H1 (cell line): Measurements from ENCODE around the gene JUN. TPM values are rescaled to one million over a fixed set of nuclear protein-coding genes. Genes with fewer than 3 reads are reported as not detected.

Experiments used
- CTCF ChIA-PET: fragments of 300-600 bp; sonication (Branson Sonifier 250); formaldehyde crosslinking; loops from one replicate; lab custom pipeline; 2021; ENCODE audit not compliant: partially characterized antibody; lab: Charles Lee
- POLR2A ChIA-PET: fragments of 300-600 bp; sonication (Branson Sonifier 250); formaldehyde crosslinking; loops from one replicate; lab custom pipeline; 2021; ENCODE audit warnings: inconsistent platforms; ENCODE audit not compliant: partially characterized antibody; lab: Charles Lee
- DNase-seq, 2 experiments: peaks; one replicate each; pipeline versions ENCODE4 v3.0.0 to v3.0.0-alpha.2; 2010 to 2022; ENCODE audit warnings: low spot score in 2 of 2, low read depth in 1 of 2, mixed read lengths in 1 of 2
- FAIRE-seq: peaks from 2 replicates; lab custom pipeline; 2011; peaks lifted over from hg19 to GRCh38; lab: Jason Lieb, UNC
- H2AFZ ChIP-seq: 2 replicates; pipeline ENCODE4 v1.8.1; 2012; ENCODE audit warnings: low read length, inconsistent platforms
- H2AK5ac ChIP-seq: 2 replicates; pipeline ENCODE4 v1.6.1; 2013; ENCODE audit warnings: low read depth, low read length
- H2BK120ac ChIP-seq: replicated peaks from 2 replicates; pipeline ENCODE3; 2013; ENCODE audit warnings: low read depth, low read length, inconsistent platforms
- H2BK12ac ChIP-seq: 2 replicates; pipeline ENCODE4 v1.6.1; 2013; ENCODE audit warnings: low read depth, low read length
- H2BK15ac ChIP-seq: 2 replicates; pipeline ENCODE4 v1.6.1; 2013; ENCODE audit warnings: low read length
- H2BK20ac ChIP-seq: 2 replicates; pipeline ENCODE4 v1.6.1; 2013; ENCODE audit warnings: low read length
- H2BK5ac ChIP-seq: 2 replicates; pipeline ENCODE4 v1.6.1; 2013; ENCODE audit warnings: low read depth, low read length
- H3K14ac ChIP-seq: 2 replicates; pipeline ENCODE4 v1.6.1; 2013; ENCODE audit warnings: inconsistent platforms; ENCODE audit not compliant: insufficient read length
- H3K18ac ChIP-seq: 2 replicates; pipeline ENCODE4 v1.6.1; 2013; ENCODE audit warnings: low read length; ENCODE audit errors: extremely low read depth
- H3K23ac ChIP-seq: 2 replicates; pipeline ENCODE4 v1.6.1; 2013; ENCODE audit warnings: inconsistent platforms; ENCODE audit not compliant: insufficient read length
- H3K23me2 ChIP-seq: 2 replicates; pipeline ENCODE4 v1.6.1; 2013; ENCODE audit warnings: low read depth, low read length
- H3K27ac ChIP-seq: 2 replicates; pipeline ENCODE4 v1.6.1; 2011; ENCODE audit warnings: low read depth, low read length, inconsistent platforms
- H3K27me3 ChIP-seq, 4 experiments: replicated peaks in 1 of 4; 1 replicate in 1 of 4; 2 replicates in 3 of 4; pipeline versions ENCODE4 v1.6.1 to v1.8.1; 2011 to 2013; ENCODE audit warnings: low read length in 3 of 4, mild to moderate bottlenecking in 3 of 4, inconsistent platforms in 2 of 4, mixed read lengths in 2 of 4, moderate library complexity in 1 of 4; ENCODE audit not compliant: control insufficient read depth in 3 of 4, insufficient read depth in 3 of 4; ENCODE audit errors: extremely low read depth in 1 of 4
- H3K36me3 ChIP-seq, 4 experiments: 2 replicates each; pipeline versions ENCODE4 v1.6.1 to v1.8.1; 2011 to 2013; ENCODE audit warnings: mild to moderate bottlenecking in 4 of 4, low read length in 3 of 4, moderate library complexity in 2 of 4, control low read depth in 1 of 4, inconsistent platforms in 1 of 4; ENCODE audit not compliant: insufficient read depth in 4 of 4, control insufficient read depth in 2 of 4
- H3K4ac ChIP-seq: replicated peaks from 2 replicates; pipeline ENCODE3; 2013; ENCODE audit warnings: low read length, low read depth, mixed read lengths, inconsistent platforms; ENCODE audit not compliant: insufficient read length
- H3K4me1 ChIP-seq, 4 experiments: replicated peaks in 1 of 4; 1 replicate in 1 of 4; 2 replicates in 3 of 4; pipeline versions ENCODE4 v1.6.1 to v1.8.1; 2011 to 2013; ENCODE audit warnings: low read length in 3 of 4, inconsistent platforms in 2 of 4, mixed read lengths in 1 of 4; ENCODE audit not compliant: insufficient read depth in 4 of 4, control insufficient read depth in 3 of 4
- H3K4me2 ChIP-seq, 2 experiments: 2 replicates each; pipeline versions ENCODE4 v1.6.1 to v1.8.1; 2011 to 2013; ENCODE audit warnings: low read depth in 2 of 2, low read length in 2 of 2, control low read depth in 1 of 2, inconsistent platforms in 1 of 2, mild to moderate bottlenecking in 1 of 2; ENCODE audit not compliant: insufficient read depth in 1 of 2
- H3K4me3 ChIP-seq, 4 experiments: fragments of 200-600, 300-600 bp in 1 of 4; sonication (generic), shearing (Covaris generic), sonication (Bioruptor Twin) in 1 of 4; 2 replicates each; pipeline versions ENCODE4 v1.5.1 to v1.8.1; 2011 to 2016; ENCODE audit warnings: low read length in 4 of 4, low read depth in 3 of 4, control low read depth in 2 of 4, inconsistent platforms in 2 of 4, mild to moderate bottlenecking in 2 of 4, mixed read lengths in 1 of 4, moderate library complexity in 1 of 4; ENCODE audit not compliant: insufficient read depth in 2 of 4; ENCODE audit errors: extremely low read depth in 1 of 4
- H3K56ac ChIP-seq: replicated peaks from 2 replicates; pipeline ENCODE3; 2013; ENCODE audit warnings: low read depth, mild to moderate bottlenecking, mixed read lengths, low read length, inconsistent platforms; ENCODE audit not compliant: insufficient read length
- H3K79me1 ChIP-seq: 2 replicates; pipeline ENCODE4 v1.6.1; 2013; ENCODE audit warnings: low read depth, low read length, control low read depth
- H3K79me2 ChIP-seq, 2 experiments: 2 replicates each; pipeline versions ENCODE4 v1.6.1 to v1.8.1; 2012 to 2013; ENCODE audit warnings: low read length in 2 of 2, mild to moderate bottlenecking in 2 of 2, inconsistent platforms in 1 of 2; ENCODE audit not compliant: insufficient read depth in 2 of 2, control insufficient read depth in 1 of 2
- H3K9ac ChIP-seq, 4 experiments: replicated peaks in 1 of 4; 1 replicate in 1 of 4; 2 replicates in 3 of 4; pipeline versions ENCODE4 v1.6.1 to v1.8.1; 2011 to 2013; ENCODE audit warnings: low read depth in 3 of 4, low read length in 3 of 4, control low read depth in 2 of 4, mild to moderate bottlenecking in 2 of 4, moderate library complexity in 2 of 4, inconsistent platforms in 1 of 4; ENCODE audit errors: extremely low read depth in 1 of 4
- H3K9me3 ChIP-seq, 2 experiments: 2 replicates each; pipeline versions ENCODE4 v1.6.1 to v1.8.1; 2012 to 2013; ENCODE audit warnings: mild to moderate bottlenecking in 2 of 2, moderate library complexity in 2 of 2, control low read depth in 1 of 2, inconsistent platforms in 1 of 2, low read depth in 1 of 2, low read length in 1 of 2, mixed read lengths in 1 of 2; ENCODE audit not compliant: insufficient read depth in 2 of 2
- H4K20me1 ChIP-seq, 2 experiments: replicated peaks in 1 of 2; 2 replicates each; pipeline versions ENCODE3 to v1.8.1; 2011 to 2013; ENCODE audit warnings: inconsistent platforms in 2 of 2, low read length in 2 of 2, mild to moderate bottlenecking in 1 of 2; ENCODE audit not compliant: insufficient read depth in 2 of 2, control insufficient read depth in 1 of 2
- H4K5ac ChIP-seq: 2 replicates; pipeline ENCODE4 v1.6.1; 2013; ENCODE audit warnings: low read length, low read depth, mixed read lengths, inconsistent platforms; ENCODE audit not compliant: insufficient read length
- H4K8ac ChIP-seq: 2 replicates; pipeline ENCODE4 v1.8.0; 2013; ENCODE audit warnings: mild to moderate bottlenecking, moderate library complexity, low read length, inconsistent platforms; ENCODE audit not compliant: insufficient read depth; ENCODE audit errors: extremely low read depth
- H4K91ac ChIP-seq: replicated peaks from 2 replicates; pipeline ENCODE3; 2013; ENCODE audit warnings: low read length, mixed read lengths, inconsistent platforms; ENCODE audit not compliant: insufficient read length
- BACH1 ChIP-seq: IDR thresholded peaks from 2 replicates; pipeline ENCODE4 v1.6.1; 2012; ENCODE audit warnings: low read length, improper control_type of control experiment
- CEBPB ChIP-seq: IDR thresholded peaks from 2 replicates; pipeline ENCODE4 v1.6.1; 2012; ENCODE audit warnings: low read depth, low read length
- CHD2 ChIP-seq: IDR thresholded peaks from 2 replicates; pipeline ENCODE4 v1.6.1; 2012; ENCODE audit warnings: low read length, improper control_type of control experiment
- CTCF ChIP-seq, 3 experiments: IDR thresholded peaks; 1 replicate in 2 of 3; 2 replicates in 1 of 3; pipeline versions ENCODE4 v1.5.1 to v1.6.1; 2011; ENCODE audit warnings: low read length in 3 of 3, mild to moderate bottlenecking in 3 of 3, inconsistent platforms in 2 of 3, low read depth in 1 of 3, moderate library complexity in 1 of 3; ENCODE audit not compliant: insufficient read depth in 1 of 3; ENCODE audit errors: control extremely low read depth in 1 of 3
- EGR1 ChIP-seq: IDR thresholded peaks from 2 replicates; pipeline ENCODE4 v1.6.1; 2011; ENCODE audit warnings: low read depth, low read length, borderline replicate concordance
- EZH2 ChIP-seq: fragments of 200-600 bp; sonication (generic); IDR thresholded peaks from 2 replicates; pipeline ENCODE4 v1.7.1; 2012; ENCODE audit warnings: low read depth, mild to moderate bottlenecking, moderate library complexity, low read length, inconsistent platforms; ENCODE audit not compliant: severe bottlenecking
- HDAC2 ChIP-seq, 2 experiments: fragments of 300-600 bp in 1 of 2; sonication (generic) in 1 of 2; IDR thresholded peaks; 2 replicates each; pipeline ENCODE4 v1.6.1; 2011 to 2012; ENCODE audit warnings: low read depth in 2 of 2, low read length in 2 of 2, mild to moderate bottlenecking in 2 of 2, moderate library complexity in 2 of 2, borderline replicate concordance in 1 of 2, inconsistent platforms in 1 of 2
- JUND ChIP-seq: IDR thresholded peaks from 2 replicates; pipeline ENCODE4 v1.6.1; 2011; ENCODE audit warnings: mild to moderate bottlenecking, improper control_type of control experiment, low read length
- ZNF274 ChIP-seq: IDR thresholded peaks from 2 replicates; pipeline ENCODE4 v1.7.0; 2012; ENCODE audit warnings: low read length, borderline replicate concordance; ENCODE audit errors: extremely low read depth
- WGBS, 2 experiments: shearing (Covaris generic) in 1 of 2; methylation state at CpG; one replicate each; pipeline versions ENCODE4 v1.1.6 to v1.1.7; 2013 to 2015; ENCODE audit warnings: low lambda C conversion rate in 2 of 2, mixed read lengths in 2 of 2, inconsistent platforms in 1 of 2, low coverage in 1 of 2, missing lambda C conversion rate in 1 of 2; ENCODE audit not compliant: insufficient replicate concordance in 2 of 2, insufficient coverage in 1 of 2, insufficient read length in 1 of 2; ENCODE audit errors: extremely low coverage in 1 of 2, missing lambda C conversion rate in 1 of 2; 5-methylcytosine and 5-hydroxymethylcytosine counted together
- polyA plus RNA-seq, 7 experiments: library from polyadenylated mRNA; depleted of rRNA in 3 of 7; stranded (reverse) in 5 of 7; unstranded in 2 of 7; fragments of >200 nt in 5 of 7; fragments of 200-250 nt in 2 of 7; gene quantifications; 1 replicate in 5 of 7; 2 replicates in 1 of 7; 4 replicates in 1 of 7; pipeline versions ENCODE4 v1.2.1 to v1.2.3, GENCODE V29; 2011 to 2013; ENCODE audit warnings: missing spikeins in 2 of 7, mixed read lengths in 2 of 7
- total RNA-seq: library from RNA; stranded (reverse); fragmentation: NEBNext Ultra II Directional; extraction: Animal tissue kit (Norgen Biotek cat#: 25700); gene quantifications from 2 replicates; pipeline ENCODE4 v1.2.1, GENCODE V29; 2021

JUN gene
- total and polyA plus RNA-seq, 2 of the 8 experiments (the other 6 are each of a cell fraction or from before 2014, with no cell fraction given): 4.4 to 10.9 TPM

- Histone ChIP-seq H3K36me3 (no peaks in the 10 kb centered on the region), H3K18ac (no peak overlapping the region), H3K79me2 (no peaks in the 10 kb centered on the region), H2AK5ac (no peak overlapping the region), H3K9ac (no peak overlapping the region), H4K91ac (no peak overlapping the region)
- POLR2A ChIA-PET: no interaction called here
- TF ChIP-seq HDAC2 (IDR thresholded peaks at IDR 0.05; ENCODE audit: borderline replicate concordance in 1 of 2, low read depth in 2 of 2, low read length in 2 of 2) (no peak), CHD2 (no peak), ZNF274 (no peak), JUND (no peak), BACH1 (no peak), CEBPB (no peak), EGR1 (no peak), CTCF (IDR thresholded peaks at IDR 0.05; ENCODE audit: control extremely low read depth in 1 of 3, insufficient read depth in 1 of 3, low read depth in 1 of 3, low read length in 3 of 3) (no peak), EZH2 (no peak)
- TF ChIP-seq, all 59 proteins: peak for 0
- Histone ChIP-seq H4K5ac (no peak overlapping the region), H3K56ac (no peak overlapping the region), H2BK12ac (no peak overlapping the region), H2BK120ac (no peak overlapping the region), H3K23ac (no peak overlapping the region), H3K4me2 (no peak overlapping the region), H3K23me2 (no peaks in the 10 kb centered on the region; the same call in 1 of the 2 replicates), H3K4me3 (no peak overlapping the region), H2BK5ac (no peak overlapping the region), H2AFZ (no peak overlapping the region), H3K14ac (no peak overlapping the region), H3K4me1 (peaks cover 0 to 2% (median 0%) of the 10 kb centered on the region in 4 experiments; a peak in 2 of 7 replicates), H2BK15ac (no peak overlapping the region), H3K79me1 (no peaks in the 10 kb centered on the region), H3K27ac (no peak overlapping the region), H3K4ac (no peak overlapping the region), H4K20me1 (no peaks in the 10 kb centered on the region), H3K9me3 (no peaks in the 10 kb centered on the region), H2BK20ac (0 out of 2 replicates have a peak overlapping the region, but pooled peaks have one; percentile 21), H3K27me3 (no peaks in the 10 kb centered on the region), H4K8ac (no peak overlapping the region)
- no peak for DNase-seq
- 94% methylated on average over 11 of the region's 11 CpGs; no CpG with 5 or more reads in 1 of the 2 experiments for WGBS, 2 experiments
- no peak for FAIRE-seq
- CTCF ChIA-PET: interaction anchor here (0.6 to 3.7 kb wide), 4 partner anchors 20 to 523 kb away, joined by 3 to 9 read pairs (median 3); no protein-coding TSS in a partner anchor
Observed at GRCh38 chr1:58805716-58806571, 22.1 kb upstream of the JUN start.
